ENCODE data around the gene MARCHF6. TPM values are rescaled to one million over a fixed set of nuclear protein-coding genes. Genes with fewer than 3 reads are reported as not detected.
A peak's percentile ranks its signal among the peaks of the same experiment; 100 is the strongest.

The MARCHF6 gene
- total and polyA plus RNA-seq, 9 of the 15 experiments (the other 6 are each of a cell fraction or from before 2014, with no cell fraction given) = 74.1 to 456 (median 116) TPM

- TF ChIP-seq ARHGAP35 (IDR thresholded peaks at IDR 0.05; ENCODE audit: partially characterized antibody) (peak; percentile 10), POLR2G (IDR thresholded peaks at IDR 0.05; ENCODE audit: low read depth, low read length) (peak; percentile 96), ZNF165 (CRISPR knock-in tag; IDR thresholded peaks at IDR 0.05; ENCODE audit: borderline replicate concordance) (no peak), ZC3H11A (IDR thresholded peaks at IDR 0.05; ENCODE audit: low read depth, low read length) (no peak), E2F8 (IDR thresholded peaks at IDR 0.05; ENCODE audit: low read depth, partially characterized antibody) (no peak), NCOA1 (IDR thresholded peaks at IDR 0.05; ENCODE audit: low read depth) (peak; percentile 21), NR4A1 (CRISPR knock-in tag; IDR thresholded peaks at IDR 0.05) (peak; percentile 24; the same call in 1 of the 2 replicates), NR4A1 (tag; IDR thresholded peaks at IDR 0.05) (0 out of 2 replicates have a peak, but pooled peaks have one; percentile 25), HDAC6 (IDR thresholded peaks at IDR 0.05; ENCODE audit: low read depth, low read length) (0 out of 2 replicates have a peak, but pooled peaks have one; percentile 28), KDM2B (CRISPR knock-in tag; IDR thresholded peaks at IDR 0.05) (peak; percentile 95), BMI1 (IDR thresholded peaks at IDR 0.05; ENCODE audit: low read length) (no peak), ETV6 (IDR thresholded peaks at IDR 0.05; ENCODE audit: borderline replicate concordance in 1 of 2, low read depth in 2 of 2, low read length in 1 of 2) (peak in 1 of 2 experiments; percentile 34; a peak in 2 of 4 replicates), ETV6 (CRISPR knock-in tag; IDR thresholded peaks at IDR 0.05; ENCODE audit: borderline replicate concordance) (peak; percentile 80; the same call in 1 of the 2 replicates), ZNF121 (CRISPR knock-in tag; conservative IDR thresholded peaks at IDR 0.05) (no peak), MCM3 (IDR thresholded peaks at IDR 0.05) (no peak)
- TF ChIP-seq, protein P1, sequence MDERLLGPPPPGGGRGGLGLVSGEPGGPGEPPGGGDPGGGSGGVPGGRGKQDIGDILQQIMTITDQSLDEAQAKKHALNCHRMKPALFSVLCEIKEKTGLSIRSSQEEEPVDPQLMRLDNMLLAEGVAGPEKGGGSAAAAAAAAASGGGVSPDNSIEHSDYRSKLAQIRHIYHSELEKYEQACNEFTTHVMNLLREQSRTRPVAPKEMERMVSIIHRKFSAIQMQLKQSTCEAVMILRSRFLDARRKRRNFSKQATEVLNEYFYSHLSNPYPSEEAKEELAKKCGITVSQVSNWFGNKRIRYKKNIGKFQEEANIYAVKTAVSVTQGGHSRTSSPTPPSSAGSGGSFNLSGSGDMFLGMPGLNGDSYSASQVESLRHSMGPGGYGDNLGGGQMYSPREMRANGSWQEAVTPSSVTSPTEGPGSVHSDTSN (CRISPR knock-in tag; IDR thresholded peaks at IDR 0.05; ENCODE audit: low read depth) = no peak
- TF ChIP-seq, protein P1 (tag; conservative IDR thresholded peaks at IDR 0.05; ENCODE audit: low read depth) = no peak
- TF ChIP-seq, protein P2, sequence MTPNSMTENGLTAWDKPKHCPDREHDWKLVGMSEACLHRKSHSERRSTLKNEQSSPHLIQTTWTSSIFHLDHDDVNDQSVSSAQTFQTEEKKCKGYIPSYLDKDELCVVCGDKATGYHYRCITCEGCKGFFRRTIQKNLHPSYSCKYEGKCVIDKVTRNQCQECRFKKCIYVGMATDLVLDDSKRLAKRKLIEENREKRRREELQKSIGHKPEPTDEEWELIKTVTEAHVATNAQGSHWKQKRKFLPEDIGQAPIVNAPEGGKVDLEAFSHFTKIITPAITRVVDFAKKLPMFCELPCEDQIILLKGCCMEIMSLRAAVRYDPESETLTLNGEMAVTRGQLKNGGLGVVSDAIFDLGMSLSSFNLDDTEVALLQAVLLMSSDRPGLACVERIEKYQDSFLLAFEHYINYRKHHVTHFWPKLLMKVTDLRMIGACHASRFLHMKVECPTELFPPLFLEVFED (CRISPR knock-in tag; conservative IDR thresholded peaks at IDR 0.05) = peak; percentile 82
- TF ChIP-seq, protein P3, sequence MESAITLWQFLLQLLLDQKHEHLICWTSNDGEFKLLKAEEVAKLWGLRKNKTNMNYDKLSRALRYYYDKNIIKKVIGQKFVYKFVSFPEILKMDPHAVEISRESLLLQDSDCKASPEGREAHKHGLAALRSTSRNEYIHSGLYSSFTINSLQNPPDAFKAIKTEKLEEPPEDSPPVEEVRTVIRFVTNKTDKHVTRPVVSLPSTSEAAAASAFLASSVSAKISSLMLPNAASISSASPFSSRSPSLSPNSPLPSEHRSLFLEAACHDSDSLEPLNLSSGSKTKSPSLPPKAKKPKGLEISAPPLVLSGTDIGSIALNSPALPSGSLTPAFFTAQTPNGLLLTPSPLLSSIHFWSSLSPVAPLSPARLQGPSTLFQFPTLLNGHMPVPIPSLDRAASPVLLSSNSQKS (CRISPR knock-in tag; IDR thresholded peaks at IDR 0.05) = no peak
These were observed at the start of gene MARCHF6 (continued) for GRCh38 chr5:10353241-10354047.
